Bone marrow (tissue), 2 donors: Measurements from ENCODE around the gene CD163L1.
"Not testable (repeated sequence)": the region's sequence is repeated elsewhere in the genome, so short reads cannot be mapped to it uniquely, and the experiment has no call there.

Source experiments
- DNase-seq, 2 donors: peaks; one replicate each; lab custom pipeline; 2025; lab: John Stamatoyannopoulos, UW

CD163L1 gene

DNA sequence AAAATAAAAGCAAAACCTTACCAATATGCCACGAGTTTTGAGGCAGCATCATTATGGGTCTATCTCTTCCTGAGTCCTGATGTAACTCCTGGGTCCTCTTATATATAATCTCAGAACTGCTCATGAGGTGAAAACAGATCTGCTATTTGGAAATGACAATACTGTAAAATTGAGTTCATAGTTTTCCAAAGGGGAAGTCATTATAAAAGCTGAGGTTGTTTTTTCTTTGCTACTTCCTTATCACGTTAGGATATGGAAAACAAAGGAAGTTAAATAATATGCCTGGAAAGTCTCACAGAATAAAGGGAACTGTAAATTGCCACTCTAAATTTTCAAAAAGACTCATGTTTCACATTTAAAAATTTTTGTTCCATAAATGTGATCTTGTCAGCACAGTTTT, at the start of gene CD163L1:
TSS of gene CD163L1 (minus strand) at position 78 of the 400 bp plus-strand sequence. CDS start at position 52, 26 bp downstream.
- DNase-seq: no peak

DNA sequence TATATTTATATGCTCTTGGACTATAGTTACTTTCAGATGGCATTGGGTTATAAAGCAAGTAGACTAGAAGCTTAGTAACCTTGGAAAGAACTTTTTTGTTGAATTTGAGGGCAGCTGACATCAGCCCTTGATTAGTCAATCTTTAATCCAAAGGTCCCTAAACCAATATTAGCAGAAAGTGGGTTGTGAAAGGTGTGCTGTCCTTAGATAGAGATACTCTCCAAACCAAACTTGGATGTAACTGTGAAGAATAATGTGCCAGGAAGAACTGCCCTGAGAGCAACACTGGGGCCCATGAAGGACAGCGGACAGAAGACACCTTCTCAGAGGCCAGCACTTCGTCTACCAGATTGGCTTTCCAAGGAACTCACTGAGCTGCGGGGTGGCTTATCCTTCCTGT, 49.1 kb upstream of the CD163L1 start:
- DNase-seq: no peak

DNA sequence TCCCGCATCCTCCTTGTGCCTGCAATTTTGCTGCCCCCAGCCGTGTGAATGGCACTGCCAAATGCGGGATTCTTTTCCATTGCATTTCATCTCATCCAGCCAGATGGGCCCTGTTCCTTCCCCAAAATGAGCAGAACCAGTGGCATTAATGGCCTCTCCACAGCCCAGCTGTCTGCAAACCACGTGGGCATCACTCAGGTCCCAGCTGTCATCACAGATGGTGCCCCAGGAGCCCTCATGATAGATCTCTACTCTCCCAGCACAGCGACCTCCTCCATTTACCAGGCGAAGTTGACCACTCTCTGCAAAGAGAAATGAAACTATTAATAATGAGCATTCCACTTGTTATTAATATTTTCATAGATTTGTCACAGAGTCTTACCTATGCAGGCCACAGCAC, 42.6 kb upstream of the CD163L1 start:
- no peak for DNase-seq

DNA sequence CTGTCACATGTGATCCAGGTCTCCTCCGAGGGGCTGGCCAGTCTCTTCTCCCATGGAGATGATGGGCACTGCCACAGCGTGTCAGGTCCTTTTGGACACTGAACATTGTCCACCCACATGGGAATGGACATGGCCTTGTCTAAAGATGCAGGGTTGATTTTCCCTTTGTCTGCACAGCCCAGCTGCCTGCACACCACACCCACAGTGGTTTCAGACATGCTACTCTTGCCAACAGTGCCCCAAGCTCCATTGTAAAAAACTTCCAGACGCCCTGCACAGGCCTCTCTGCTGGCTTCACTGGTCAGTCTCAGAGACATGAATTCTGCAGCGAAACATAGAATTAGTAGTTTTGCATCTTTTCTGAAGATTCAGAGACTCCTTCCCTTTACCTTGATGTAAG, 41.1 kb upstream of the CD163L1 start:
- no peak for DNase-seq

DNA sequence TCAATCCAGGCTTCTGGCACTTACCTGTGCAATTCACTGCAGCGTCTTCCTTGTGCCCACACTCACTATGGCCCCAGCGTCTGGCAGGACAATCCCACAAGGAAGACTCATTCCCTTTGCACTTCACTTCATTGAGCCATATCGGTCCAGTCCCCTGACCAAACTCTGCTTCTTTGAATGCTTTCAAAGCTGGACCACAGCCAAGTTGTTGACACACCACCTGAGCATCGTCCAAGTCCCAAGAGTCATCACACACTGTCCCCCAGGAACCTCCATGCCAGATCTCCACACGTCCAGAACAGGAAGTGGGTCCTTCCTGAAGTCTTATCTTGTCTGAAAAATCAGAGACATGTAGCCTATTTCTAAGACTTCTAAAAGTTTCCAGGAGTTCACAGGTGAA, 39.4 kb upstream of the CD163L1 start:
- no peak for DNase-seq

DNA sequence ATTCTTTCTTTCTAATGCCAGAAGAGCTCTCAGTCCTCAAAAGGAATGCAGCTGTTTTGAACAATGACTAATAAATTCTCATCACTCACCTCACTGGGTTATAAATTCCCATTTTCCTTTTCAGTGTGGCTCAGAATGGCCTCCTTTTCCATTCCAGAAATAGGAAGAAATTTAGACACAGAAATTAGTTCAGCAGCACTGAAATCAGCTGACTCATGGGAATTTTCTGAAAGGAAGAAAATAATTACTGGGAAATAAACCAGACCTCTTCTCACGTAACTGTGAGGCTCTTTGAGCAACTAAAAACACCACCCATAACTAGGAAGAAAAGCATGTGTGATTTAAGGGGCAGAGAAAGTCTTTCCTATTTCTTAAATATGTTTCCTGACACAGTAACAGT, 35.8 kb upstream of the CD163L1 start:
- no peak for DNase-seq

DNA sequence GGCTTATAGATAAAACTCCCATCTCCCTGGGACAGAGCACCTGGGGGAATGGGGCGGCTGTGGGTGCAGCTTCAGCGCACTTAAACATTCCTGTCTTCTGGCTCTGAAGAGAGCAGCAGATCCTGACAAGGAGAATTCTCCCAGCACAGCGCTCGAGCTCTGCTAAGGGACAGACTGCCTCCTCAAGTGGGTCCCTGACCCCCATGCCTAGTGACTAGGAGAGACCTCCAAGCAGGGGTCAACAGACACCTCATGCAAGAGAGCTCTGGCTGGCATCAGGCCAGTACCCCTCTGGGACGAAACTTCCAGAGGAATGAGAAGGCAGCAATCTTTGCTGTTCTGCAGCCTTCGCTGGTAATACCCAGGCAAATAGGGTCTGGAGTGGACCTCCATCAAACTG, 28.1 kb upstream of the CD163L1 start:
- no peak for DNase-seq

DNA sequence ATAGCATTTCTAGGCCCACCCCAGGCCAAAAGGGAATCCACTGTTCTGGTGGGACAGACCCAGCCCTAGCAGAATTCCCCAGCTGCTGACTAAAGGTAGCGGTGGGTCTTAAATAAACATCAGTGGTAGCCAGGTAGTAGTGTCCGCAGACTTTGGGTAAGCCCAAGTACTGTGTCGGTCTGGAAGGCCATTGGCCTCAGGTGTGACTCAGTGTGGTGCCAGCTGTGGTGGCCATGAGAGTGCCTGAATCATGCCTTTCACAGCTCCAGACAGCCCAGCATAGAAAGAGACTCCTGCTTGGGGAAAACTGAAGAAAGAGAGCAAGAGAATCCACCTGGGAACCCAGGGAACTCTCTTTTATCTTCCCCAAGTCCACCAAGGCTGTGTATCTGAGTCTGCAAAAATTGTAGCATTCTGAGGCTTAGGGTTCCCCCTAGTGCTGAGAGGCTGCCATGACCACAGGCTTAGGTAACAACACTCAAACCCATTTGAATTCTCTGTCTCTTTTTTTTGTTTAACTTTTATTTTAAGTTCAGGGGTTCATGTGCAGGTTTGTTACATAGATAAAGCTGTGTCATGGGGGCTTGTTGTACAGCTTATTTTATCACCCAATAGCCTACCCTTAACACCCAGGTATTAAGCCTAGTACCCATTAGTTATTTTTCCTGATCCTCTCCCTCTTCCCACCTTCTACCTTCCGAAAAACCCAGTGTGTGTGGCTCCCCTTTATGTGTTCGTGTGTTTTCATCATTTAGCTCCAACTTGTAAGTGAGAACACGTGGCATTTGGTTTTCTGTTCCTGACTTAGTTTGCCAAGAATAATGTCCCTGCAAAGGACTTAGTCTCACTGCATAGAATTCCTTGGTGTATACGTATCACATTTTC, 16.7 kb upstream of the CD163L1 start:
- peak in 1 of 2 donors; percentile 19 for DNase-seq

DNA sequence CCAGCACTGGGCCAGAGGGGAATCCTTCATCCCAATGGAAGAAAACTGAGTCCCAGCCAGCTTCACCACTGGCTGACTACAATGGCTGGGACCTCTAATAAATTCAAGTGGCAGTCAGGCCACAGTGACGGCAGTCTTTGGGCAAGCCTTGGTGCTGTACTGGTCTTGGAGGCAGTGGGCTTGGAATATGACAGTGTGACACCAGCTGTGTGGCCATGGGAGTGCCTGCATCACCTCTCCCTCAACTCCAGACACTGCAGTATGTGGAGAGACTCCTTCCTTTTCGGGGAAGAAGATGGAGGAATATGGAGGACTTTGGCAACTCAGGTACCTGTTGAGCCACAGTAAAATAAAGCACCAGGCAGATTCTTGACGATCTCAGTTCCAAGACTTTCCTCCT, 16.0 kb upstream of the CD163L1 start:
- no peak for DNase-seq

DNA sequence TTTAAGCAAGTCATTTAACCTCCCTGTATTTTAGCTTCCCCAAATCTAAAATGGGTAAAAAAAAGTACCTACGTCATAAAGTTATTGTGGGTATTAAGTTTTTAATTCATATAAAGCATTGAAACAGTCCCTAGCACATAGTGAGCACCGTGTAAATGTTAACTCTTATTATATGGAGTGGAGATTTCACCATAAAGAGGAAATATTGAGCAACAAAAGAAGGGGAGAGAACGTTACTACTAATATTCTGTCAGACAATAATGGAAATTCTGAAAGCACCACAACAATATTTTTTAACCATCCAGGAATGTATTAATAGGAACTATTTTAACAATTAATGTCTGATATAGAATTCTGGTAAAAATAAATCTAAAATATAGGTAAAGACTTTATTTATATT, 7.8 kb upstream of the CD163L1 start:
- no peak for DNase-seq

DNA sequence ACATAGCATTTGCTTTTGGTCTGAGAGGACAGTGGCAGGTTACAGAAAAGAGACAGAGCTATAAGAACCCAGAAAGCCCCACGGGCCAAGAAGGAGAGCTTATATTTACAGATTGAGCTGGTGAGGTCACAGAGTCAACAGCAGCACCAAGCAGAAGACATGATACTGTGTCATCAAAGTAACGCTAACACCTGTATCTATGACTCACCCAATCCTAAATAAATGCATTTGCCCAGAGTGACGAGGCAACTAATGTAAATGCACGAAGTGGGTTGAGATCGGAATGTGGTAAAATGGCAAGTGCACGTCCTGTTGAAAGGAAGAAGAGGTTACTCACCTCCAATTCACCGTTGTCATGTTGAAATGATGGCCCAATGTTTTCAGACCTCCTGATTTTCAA, 6.7 kb upstream of the CD163L1 start:
- no peak for DNase-seq

DNA sequence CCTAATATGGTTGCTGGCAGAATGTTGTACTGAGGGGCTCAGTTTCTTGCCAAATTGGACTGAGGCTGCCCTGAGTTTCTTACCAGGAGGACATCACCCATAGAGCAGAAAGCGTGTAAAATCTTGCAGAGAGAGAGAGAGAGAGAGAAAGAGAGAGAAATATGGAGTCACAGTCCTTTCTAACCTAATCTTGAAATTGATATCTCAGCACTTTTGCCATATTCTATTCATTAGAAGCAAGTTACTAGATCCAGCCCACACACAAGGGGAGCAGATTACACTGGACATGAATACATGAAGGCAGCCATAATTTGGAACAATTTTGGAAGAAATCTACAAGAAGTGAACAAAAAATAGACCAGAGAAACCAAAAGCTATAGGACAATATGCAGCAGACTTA, 4.1 kb upstream of the CD163L1 start:
- DNase-seq: no peak

DNA sequence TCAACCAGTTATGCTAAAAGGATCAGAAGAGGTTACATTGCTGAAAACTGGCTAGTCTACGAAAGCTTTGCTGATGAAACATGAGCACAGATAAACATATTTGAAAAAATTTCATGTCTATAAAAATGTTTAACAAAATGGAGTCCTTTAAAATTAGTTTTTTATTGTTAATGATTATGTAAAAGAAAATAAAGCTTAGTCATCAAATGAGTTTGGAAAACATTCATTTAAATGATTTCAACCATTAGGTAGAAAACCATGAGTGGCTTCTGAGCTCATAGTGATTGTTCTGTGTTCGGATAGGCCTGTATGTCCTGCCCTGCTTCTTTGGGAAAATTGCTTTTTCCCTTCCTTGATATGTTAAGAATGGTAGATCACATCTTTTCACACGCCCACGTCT, 584 bp upstream of the CD163L1 start:
- DNase-seq: no peak

DNA sequence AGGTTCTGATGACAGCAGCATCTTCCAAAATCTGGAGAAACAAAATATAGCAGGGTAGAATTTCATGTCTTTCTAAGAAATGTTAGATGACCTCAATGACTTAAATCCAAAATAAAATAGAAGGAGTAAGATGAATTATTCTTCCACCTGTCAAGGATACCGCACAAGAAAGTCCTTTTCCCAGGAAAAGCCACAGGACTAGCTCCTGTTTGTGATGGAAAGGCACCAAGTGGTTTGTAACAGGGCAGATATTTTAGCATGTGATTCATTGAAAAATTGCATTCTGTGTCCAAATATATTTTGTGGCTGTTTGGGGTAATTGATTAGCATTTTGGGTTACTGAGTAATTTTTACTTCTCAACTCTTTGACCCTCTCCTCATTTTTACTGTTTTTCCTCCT, 2.7 kb downstream of the CD163L1 start:
- DNase-seq: no peak

DNA sequence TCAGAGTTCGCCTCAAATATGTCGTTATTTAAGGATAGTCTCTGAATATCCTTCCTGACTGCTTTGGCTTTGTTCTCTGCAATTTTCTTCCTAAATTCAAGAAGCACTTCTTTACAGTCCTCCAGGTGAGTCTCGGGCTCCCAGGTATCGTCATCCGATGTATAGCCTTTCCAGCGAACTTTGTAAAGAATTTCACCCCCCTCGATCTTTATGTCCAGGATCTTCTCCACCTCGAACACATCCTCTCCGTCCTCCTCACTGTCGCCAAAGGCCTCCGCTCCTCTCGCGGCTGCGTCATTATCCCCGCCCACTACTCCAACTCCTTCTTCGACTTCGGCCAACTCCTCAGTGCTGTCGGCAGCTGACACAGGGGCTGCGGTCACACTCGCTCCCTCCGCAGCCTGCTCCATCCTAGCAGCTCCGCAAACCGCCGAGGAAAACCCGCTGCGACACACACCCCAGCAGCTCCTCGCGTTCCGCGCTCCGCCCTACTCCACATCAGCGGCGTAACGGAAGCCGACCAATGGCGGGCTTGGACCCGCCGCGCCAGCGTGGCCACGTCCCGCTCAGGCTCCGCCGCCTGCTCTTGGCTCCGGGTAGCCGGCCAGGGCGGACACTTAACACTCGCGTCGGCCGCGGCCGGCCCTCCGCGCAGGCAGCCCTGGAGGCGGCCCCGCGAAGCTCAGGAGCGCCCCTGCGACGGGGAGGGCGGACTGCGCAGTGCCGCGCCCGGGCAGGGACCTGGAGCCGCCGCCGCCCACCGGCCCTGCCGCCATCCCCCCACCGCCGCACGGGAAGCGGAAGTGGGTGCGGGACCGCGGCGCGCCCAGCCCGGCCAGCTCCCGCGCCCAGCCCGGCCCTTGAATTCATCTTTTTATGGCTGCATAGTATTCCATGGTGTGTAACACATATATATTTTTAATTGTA, 4.1 kb downstream of the CD163L1 start:
- no peak for DNase-seq

DNA sequence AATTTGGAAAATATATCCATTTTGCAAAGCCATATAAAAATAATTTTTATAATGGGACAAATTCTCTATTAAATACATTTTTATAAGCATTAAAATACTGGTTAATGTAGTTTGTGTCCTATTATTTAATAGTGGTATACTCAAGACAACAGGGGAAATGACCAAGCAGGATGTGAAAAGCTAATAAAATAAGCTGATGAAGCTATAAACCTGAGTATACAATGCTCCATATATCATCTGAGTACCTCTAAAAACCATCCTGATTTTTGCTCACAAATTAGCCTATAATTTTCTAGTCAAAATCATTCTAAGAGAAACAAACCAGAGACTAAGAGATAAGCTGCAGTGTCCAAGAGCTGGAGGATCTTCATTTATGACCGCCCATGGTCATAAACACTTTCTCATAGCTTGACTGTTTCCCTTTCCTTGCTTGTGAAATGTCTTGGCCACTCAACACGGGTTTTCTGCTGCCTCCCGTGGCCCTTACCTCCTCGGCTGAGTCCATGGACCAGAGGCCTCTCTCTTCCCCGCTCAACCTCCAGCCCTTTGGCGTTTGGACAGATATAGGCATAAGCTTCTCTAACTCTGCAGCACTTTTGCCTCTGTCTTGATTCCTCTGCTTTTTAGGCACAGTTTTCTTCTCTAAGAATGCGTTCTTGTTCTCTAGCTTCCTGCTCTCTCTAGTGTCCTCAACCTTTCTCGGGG, 5.5 kb downstream of the CD163L1 start:
- DNase-seq: not testable (repeated sequence)

DNA sequence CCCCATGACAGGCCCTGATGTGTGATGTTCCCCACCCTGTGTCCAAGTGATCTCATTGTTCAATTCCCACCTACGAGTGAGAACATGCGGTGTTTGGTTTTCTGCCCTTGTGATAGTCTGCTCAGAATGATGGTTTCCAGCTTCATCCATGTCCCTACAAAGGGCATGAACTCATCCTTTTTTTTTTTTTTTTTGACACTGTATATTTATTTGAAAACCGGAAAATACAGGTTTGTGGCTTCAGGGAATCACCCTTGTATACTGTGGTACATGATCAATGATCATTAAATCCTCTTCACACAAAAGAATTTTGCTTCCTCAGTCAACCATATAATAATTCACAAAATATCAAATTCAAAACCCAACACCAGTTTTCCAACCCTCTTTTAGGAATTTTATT, 6.5 kb downstream of the CD163L1 start:
- not testable (repeated sequence) for DNase-seq

DNA sequence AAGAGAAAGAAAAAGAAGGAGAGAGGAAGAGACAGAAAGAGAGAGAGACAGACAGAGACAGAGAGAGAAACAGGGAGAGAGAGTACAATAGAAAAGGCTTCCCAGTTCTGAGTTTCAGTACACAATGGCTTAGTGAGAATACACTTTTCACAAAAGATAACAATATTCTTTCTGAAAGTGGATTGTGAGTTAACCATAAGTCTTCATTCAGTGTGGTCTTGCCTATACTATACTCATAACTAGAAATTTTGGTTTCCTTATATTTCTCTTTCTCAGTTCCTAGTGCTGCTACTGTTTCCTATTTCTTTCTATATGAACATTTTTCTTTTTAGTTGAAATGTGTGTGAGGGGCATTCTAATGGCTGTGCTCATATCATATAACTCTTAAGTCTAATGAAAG, 9.3 kb downstream of the CD163L1 start:
- DNase-seq: no peak

DNA sequence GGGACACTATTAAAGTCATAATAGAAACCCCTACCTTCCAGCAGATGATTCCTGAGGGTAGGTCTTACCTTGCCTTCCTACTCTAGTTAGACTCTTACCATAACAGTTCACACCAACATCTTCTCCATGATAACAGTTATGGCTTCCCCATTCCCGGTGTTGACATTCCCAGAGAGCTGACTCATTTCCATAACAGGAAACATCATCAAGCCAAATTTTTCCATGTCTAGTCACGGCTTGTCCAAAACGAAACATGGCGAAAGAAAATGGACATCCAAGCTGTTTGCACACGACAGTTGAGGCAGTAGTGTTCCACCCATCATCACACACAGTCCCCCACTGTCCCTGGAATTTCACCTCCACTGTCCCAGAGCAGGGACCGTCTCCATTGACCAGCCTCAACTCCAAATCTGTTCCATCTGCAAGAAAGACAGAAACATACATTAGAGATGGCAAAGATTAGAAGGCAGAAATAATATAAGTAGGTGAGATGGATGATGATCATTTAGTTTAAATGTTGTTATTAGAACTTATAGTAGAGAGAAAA, 10.6 kb downstream of the CD163L1 start:
- DNase-seq: no peak

DNA sequence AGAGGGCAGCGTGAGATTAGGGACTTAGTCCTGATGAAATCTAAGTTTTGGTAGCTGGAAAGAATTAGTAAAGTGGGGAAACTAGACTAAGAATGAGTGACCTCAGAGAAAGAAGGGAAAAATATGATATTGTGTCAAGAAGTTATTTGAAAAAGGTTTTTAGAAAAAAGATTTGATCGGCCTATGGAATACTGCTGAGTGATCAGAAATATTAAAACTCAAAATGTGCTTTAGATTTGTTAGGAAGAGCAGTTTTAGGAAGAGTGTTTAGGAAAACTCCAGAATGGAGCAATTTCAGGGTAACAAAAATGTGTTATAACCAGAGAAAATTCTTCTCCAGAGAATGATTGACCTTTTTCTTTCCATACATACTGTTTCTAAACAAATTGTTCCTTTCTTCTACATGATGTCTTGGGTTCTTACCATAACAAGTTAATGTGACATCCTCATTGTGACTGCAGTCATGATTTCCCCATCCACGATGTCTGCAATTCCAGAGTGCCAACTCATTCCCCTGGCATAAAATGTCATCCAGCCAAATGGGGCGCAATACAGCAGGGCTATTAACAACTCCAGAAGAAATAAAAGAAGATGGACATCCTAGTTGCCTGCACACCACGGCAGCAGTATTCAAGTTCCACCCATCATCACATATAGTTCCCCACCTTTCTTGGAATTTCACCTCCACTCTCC, 11.8 kb downstream of the CD163L1 start:
- no peak for DNase-seq

DNA sequence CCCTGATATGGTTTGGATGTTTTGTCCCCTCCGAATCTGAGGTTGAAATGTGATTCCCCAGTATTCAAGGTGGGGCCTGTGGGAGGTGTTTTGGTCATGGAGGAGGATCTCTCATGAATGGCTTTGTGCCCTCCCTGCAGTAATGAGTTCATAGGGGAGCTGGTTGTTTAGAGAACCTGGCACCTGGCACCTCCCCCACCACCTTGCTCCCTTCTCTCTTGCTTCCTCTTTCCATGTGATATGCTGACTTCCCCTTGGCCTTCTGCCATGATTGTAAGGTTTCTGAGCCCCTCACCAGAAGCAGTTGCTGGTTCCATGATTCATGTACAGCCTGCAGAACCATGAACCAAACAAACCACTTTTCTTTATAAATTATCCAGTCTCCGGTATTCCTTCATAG, 32.6 kb downstream of the CD163L1 start:
- peak in 1 of 2 donors; percentile 21 for DNase-seq
